ENCODE measurements around the gene PARN. TPM values are rescaled to one million over a fixed set of nuclear protein-coding genes. Genes with fewer than 3 reads are reported as not detected.
"Not testable (repeated sequence)": the region's sequence is repeated elsewhere in the genome, so short reads cannot be mapped to it uniquely, and the experiment has no call there.

The PARN gene
- total RNA-seq, 3 donors from 2014 or later: 33.3 to 59.3 (median 44.2) TPM

- DNase-seq (ENCODE audit: low spot score in 2 of 2): no peak
- Histone ChIP-seq H3K4me3 (no peak overlapping the region), H3K36me3 (no peaks in the 10 kb centered on the region), H3K4me1 (no peaks in the 10 kb centered on the region), H3K9me3 (no peaks in the 10 kb centered on the region), H3K27me3 (no peaks in the 10 kb centered on the region), H3K27ac (no peak overlapping the region)
- TF ChIP-seq CTCF (IDR thresholded peaks at IDR 0.05): no peak
- TF ChIP-seq POLR2A (IDR thresholded peaks at IDR 0.05): no peak
- TF ChIP-seq POLR2AphosphoS5 (IDR thresholded peaks at IDR 0.05): no peak
- intact Hi-C loops (cut with DNase I; ENCODE audit: low total_unique reads): no loop called here
These were observed 192.6 kb downstream of the PARN start for GRCh38 chr16:14437426-14437825.

GRCh38 chr16:14436401-14436955 is 193.6 kb downstream of the PARN start:
- intact Hi-C loops (cut with DNase I; ENCODE audit: low total_unique reads): no loop called here
- Histone ChIP-seq H3K27ac (no peak overlapping the region), H3K9me3 (no peaks in the 10 kb centered on the region), H3K4me3 (no peak overlapping the region), H3K4me1 (no peaks in the 10 kb centered on the region), H3K27me3 (no peaks in the 10 kb centered on the region), H3K36me3 (no peaks in the 10 kb centered on the region)
- no peak for DNase-seq (ENCODE audit: low spot score in 2 of 2)
- no peak for TF ChIP-seq CTCF (IDR thresholded peaks at IDR 0.05)
- no peak for TF ChIP-seq POLR2A (IDR thresholded peaks at IDR 0.05)
- no peak for TF ChIP-seq POLR2AphosphoS5 (IDR thresholded peaks at IDR 0.05)

- H3K27ac ChIP-seq: no peak overlapping the region
- no peaks in the 10 kb centered on the region for H3K27me3 ChIP-seq
- DNase-seq (ENCODE audit: low spot score in 2 of 2): no peak
- no peak overlapping the region for H3K4me3 ChIP-seq
- no peak for TF ChIP-seq POLR2A (IDR thresholded peaks at IDR 0.05)
- intact Hi-C loops (cut with DNase I; ENCODE audit: low total_unique reads): no loop called here
- no peaks in the 10 kb centered on the region for H3K4me1 ChIP-seq
- no peaks in the 10 kb centered on the region for H3K36me3 ChIP-seq
- H3K9me3 ChIP-seq: no peaks in the 10 kb centered on the region
These were observed 195.2 kb downstream of the PARN start for GRCh38 chr16:14434860-14435259.

GRCh38 chr16:14428971-14429637 is 201.0 kb downstream of the PARN start:
- H3K4me3 ChIP-seq; H3K9me3 ChIP-seq; H3K4me1 ChIP-seq; H3K36me3 ChIP-seq; intact Hi-C loops (cut with DNase I; ENCODE audit: low total_unique reads); H3K27me3 ChIP-seq; DNase-seq (ENCODE audit: low spot score in 2 of 2); H3K27ac ChIP-seq: not testable (repeated sequence)

- TF ChIP-seq POLR2A (IDR thresholded peaks at IDR 0.05) (no peak), CTCF (IDR thresholded peaks at IDR 0.05) (no peak), POLR2AphosphoS5 (IDR thresholded peaks at IDR 0.05) (no peak)
- H3K27me3 ChIP-seq: no peaks in the 10 kb centered on the region
- no peaks in the 10 kb centered on the region for H3K9me3 ChIP-seq
- intact Hi-C loops (cut with DNase I; ENCODE audit: low total_unique reads): no loop called here
- no peaks in the 10 kb centered on the region for H3K4me1 ChIP-seq
- no peaks in the 10 kb centered on the region for H3K36me3 ChIP-seq
- no peak for DNase-seq (ENCODE audit: low spot score in 2 of 2)
- H3K4me3 ChIP-seq: no peak overlapping the region
- H3K27ac ChIP-seq: no peak overlapping the region
These were observed 202.0 kb downstream of the PARN start for GRCh38 chr16:14428043-14428442.

GRCh38 chr16:14427371-14427948 is 202.6 kb downstream of the PARN start:
- Histone ChIP-seq H3K27ac (no peak overlapping the region), H3K4me1 (no peaks in the 10 kb centered on the region), H3K36me3 (no peaks in the 10 kb centered on the region), H3K27me3 (no peaks in the 10 kb centered on the region), H3K9me3 (no peaks in the 10 kb centered on the region), H3K4me3 (no peak overlapping the region)
- DNase-seq (ENCODE audit: low spot score in 2 of 2): no peak
- TF ChIP-seq POLR2AphosphoS5 (IDR thresholded peaks at IDR 0.05) (no peak), CTCF (IDR thresholded peaks at IDR 0.05) (no peak), POLR2A (IDR thresholded peaks at IDR 0.05) (no peak)
- intact Hi-C loops (cut with DNase I; ENCODE audit: low total_unique reads): no loop called here

Measured in breast epithelium (tissue), 4 donors.